WTC11 (cell line): ENCODE results near the gene BRS3. TPM values are rescaled to one million over a fixed set of nuclear protein-coding genes. Genes with fewer than 3 reads are reported as not detected.

Source experiments
- ATAC-seq: fragments of 200-7000 bp; cut with Tn5 transposase; 2 replicates; pipeline ENCODE4 v1.10.0; 2021; ENCODE audit warnings: mild to moderate bottlenecking, moderate library complexity
- CTCF ChIA-PET: fragments of 300-600 bp; sonication (Branson Sonifier 250); formaldehyde crosslinking; loops from one replicate; lab custom pipeline; 2021; ENCODE audit warnings: antibody characterized with exemption; lab: Charles Lee
- POLR2A ChIA-PET: fragments of 350-600 bp; sonication (Branson Sonifier 250); formaldehyde crosslinking; loops from one replicate; lab custom pipeline; 2021; ENCODE audit warnings: antibody characterized with exemption; lab: Charles Lee
- DNase-seq: peaks from one replicate; pipeline ENCODE4 v3.0.0; 2021; ENCODE audit warnings: low spot score
- H3K27ac Mint-ChIP-seq: 2 replicates; pipeline ENCODE4 v1.8.0; 2021; ENCODE audit warnings: mixed read lengths
- H3K27me3 Mint-ChIP-seq: 2 replicates; pipeline ENCODE4 v1.8.0; 2021; ENCODE audit warnings: low read depth, mild to moderate bottlenecking, moderate library complexity, mixed read lengths
- H3K36me3 Mint-ChIP-seq: 2 replicates; pipeline ENCODE4 v1.8.0; 2021; ENCODE audit warnings: mixed read lengths
- H3K4me1 Mint-ChIP-seq: 2 replicates; pipeline ENCODE4 v1.8.0; 2022; ENCODE audit warnings: mixed read lengths
- H3K4me3 Mint-ChIP-seq: 2 replicates; pipeline ENCODE4 v1.8.0; 2021; ENCODE audit warnings: mild to moderate bottlenecking, moderate library complexity, mixed read lengths
- H3K9me3 Mint-ChIP-seq: 2 replicates; pipeline ENCODE4 v1.8.0; 2021; ENCODE audit warnings: mixed read lengths
- CREB1 ChIP-seq: sonication (generic); formaldehyde crosslinking; IDR thresholded peaks from 2 replicates; pipeline ENCODE4 v1.8.0; 2023; ENCODE audit warnings: mild to moderate bottlenecking, missing genetic modification reagents
- ELF4 ChIP-seq: sonication (generic); formaldehyde crosslinking; IDR thresholded peaks from 2 replicates; pipeline ENCODE4 v1.8.1; 2022; ENCODE audit warnings: low read depth, mild to moderate bottlenecking, moderate library complexity, missing genetic modification reagents
- ERG ChIP-seq: fragments of 250-450 bp; sonication (Bioruptor Pico); IDR thresholded peaks from 2 replicates; pipeline ENCODE4 v1.8.0; 2021; ENCODE audit warnings: mild to moderate bottlenecking
- GRHL2 ChIP-seq: fragments of 250-450 bp; sonication (Bioruptor Pico); IDR thresholded peaks from 2 replicates; pipeline ENCODE4 v1.8.0; 2022; ENCODE audit warnings: mild to moderate bottlenecking, moderate library complexity; ENCODE audit not compliant: insufficient replicate concordance, severe bottlenecking
- JAZF1 ChIP-seq: fragments of 250-450 bp; sonication (Bioruptor Pico); IDR thresholded peaks from 2 replicates; pipeline ENCODE4 v1.9.0; 2021; ENCODE audit warnings: moderate library complexity, mild to moderate bottlenecking, inconsistent platforms
- NFATC4 ChIP-seq: fragments of 250-450 bp; sonication (Bioruptor Pico); IDR thresholded peaks from 2 replicates; pipeline ENCODE4 v1.9.0; 2021; ENCODE audit warnings: mild to moderate bottlenecking
- NR3C1 ChIP-seq: sonication (generic); formaldehyde crosslinking; conservative IDR thresholded peaks from 2 replicates; pipeline ENCODE4 v1.8.1; 2023; ENCODE audit warnings: low read depth, mild to moderate bottlenecking, missing genetic modification reagents
- RORB ChIP-seq: fragments of 250-450 bp; sonication (Bioruptor Pico); IDR thresholded peaks from 2 replicates; pipeline ENCODE4 v1.9.0; 2021; ENCODE audit warnings: mild to moderate bottlenecking
- SMAD4 ChIP-seq: sonication (generic); formaldehyde crosslinking; IDR thresholded peaks from 2 replicates; pipeline ENCODE4 v1.8.0; 2022; ENCODE audit warnings: mild to moderate bottlenecking, missing genetic modification reagents
- STAT6 ChIP-seq: sonication (generic); formaldehyde crosslinking; conservative IDR thresholded peaks from 2 replicates; pipeline ENCODE4 v1.8.1; 2023; ENCODE audit warnings: mild to moderate bottlenecking, low read depth, missing genetic modification reagents, moderate library complexity
- ZNF138 ChIP-seq: sonication (generic); formaldehyde crosslinking; conservative IDR thresholded peaks from 2 replicates; pipeline ENCODE4 v1.8.1; 2022; ENCODE audit warnings: mild to moderate bottlenecking, moderate library complexity, missing genetic modification reagents
- ZNF423 ChIP-seq: fragments of 250-450 bp; sonication (Bioruptor Pico); IDR thresholded peaks from 2 replicates; pipeline ENCODE4 v2.1.2; 2022; ENCODE audit warnings: mild to moderate bottlenecking, moderate library complexity
- ZNF532 ChIP-seq: fragments of 250-450 bp; sonication (Bioruptor Pico); IDR thresholded peaks from 2 replicates; pipeline ENCODE4 v1.9.0; 2021; ENCODE audit warnings: mild to moderate bottlenecking, borderline replicate concordance
- total RNA-seq: library from RNA; stranded (reverse); gene quantifications from 3 replicates; pipeline ENCODE4 v1.2.3, GENCODE V29; 2021
- TF ChIP-seq, protein P1 (sequence below): sonication (generic); formaldehyde crosslinking; conservative IDR thresholded peaks from 2 replicates; pipeline ENCODE4 v1.8.1; 2022; ENCODE audit warnings: mild to moderate bottlenecking, missing genetic modification reagents
- TF ChIP-seq, protein P2 (sequence below): fragments of 250-450 bp; sonication (Bioruptor Pico); IDR thresholded peaks from 2 replicates; pipeline ENCODE4 v1.9.0; 2021; ENCODE audit warnings: mild to moderate bottlenecking

The BRS3 gene
- total RNA-seq, 1 experiment from 2014 or later = not detected

- TF ChIP-seq ZNF532 (no peak), CREB1 (CRISPR knock-in tag) (no peak)
- TF ChIP-seq, protein P1, sequence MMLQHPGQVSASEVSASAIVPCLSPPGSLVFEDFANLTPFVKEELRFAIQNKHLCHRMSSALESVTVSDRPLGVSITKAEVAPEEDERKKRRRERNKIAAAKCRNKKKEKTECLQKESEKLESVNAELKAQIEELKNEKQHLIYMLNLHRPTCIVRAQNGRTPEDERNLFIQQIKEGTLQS (CRISPR knock-in tag) = no peak
Measured at GRCh38 chrX:136476501-136476900, 11.2 kb upstream of the BRS3 start (continued).

GRCh38 chrX:136477026-136477425, 10.7 kb upstream of the BRS3 start:
- no peak overlapping the region for H3K4me3 Mint-ChIP-seq
- ATAC-seq = no peak
- H3K27ac Mint-ChIP-seq = no peak overlapping the region
- no peaks in the 10 kb centered on the region for H3K4me1 Mint-ChIP-seq
- TF ChIP-seq ELF4 (CRISPR knock-in tag) = no peak
- TF ChIP-seq NR3C1 (CRISPR knock-in tag) = no peak
- no peak for TF ChIP-seq JAZF1 (CRISPR knock-in tag)
- no peak for TF ChIP-seq GRHL2 (CRISPR knock-in tag)
- TF ChIP-seq RORB (CRISPR knock-in tag) = no peak
- TF ChIP-seq ZNF423 (CRISPR knock-in tag) = no peak
- ChIA-PET CTCF (no interaction called here), POLR2A (no interaction called here)
- no peaks in the 10 kb centered on the region for H3K36me3 Mint-ChIP-seq
- no peak for DNase-seq
- H3K9me3 Mint-ChIP-seq = no peaks in the 10 kb centered on the region
- H3K27me3 Mint-ChIP-seq = peaks cover 2% of the 10 kb centered on the region; the same call in 1 of the 2 replicates

DNA sequence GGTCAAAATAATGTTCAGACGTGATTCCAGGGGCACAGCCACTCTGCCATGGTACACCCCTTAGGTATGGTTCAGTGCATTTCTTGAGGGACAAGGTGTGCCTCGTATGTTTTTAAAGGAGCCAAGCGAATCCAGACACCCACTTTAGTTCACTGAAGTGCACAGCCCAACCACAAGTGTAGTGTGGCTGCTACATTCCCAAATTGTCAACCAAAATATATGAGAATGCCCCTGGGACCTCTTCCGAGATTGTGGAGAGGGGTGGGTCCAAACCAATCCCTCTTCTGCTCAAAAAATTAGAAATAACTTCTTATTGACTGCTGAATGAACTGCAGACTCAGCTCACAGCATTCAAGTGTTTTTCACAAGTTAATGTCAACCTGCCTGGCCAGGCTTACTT, 7.4 kb upstream of the BRS3 start:
- DNase-seq (no peak), ATAC-seq (no peak)
- Mint-ChIP-seq H3K27ac (no peak overlapping the region), H3K27me3 (peaks cover 9% of the 10 kb centered on the region), H3K4me1 (no peaks in the 10 kb centered on the region), H3K4me3 (no peak overlapping the region), H3K36me3 (no peaks in the 10 kb centered on the region), H3K9me3 (no peaks in the 10 kb centered on the region)
- ChIA-PET CTCF (no interaction called here), POLR2A (no interaction called here)
- TF ChIP-seq SMAD4 (no peak), NFATC4 (no peak), ZNF138 (CRISPR knock-in tag) (no peak), ELF4 (CRISPR knock-in tag) (no peak), JAZF1 (CRISPR knock-in tag) (no peak), CREB1 (CRISPR knock-in tag) (no peak), ERG (no peak), STAT6 (CRISPR knock-in tag) (no peak)
- TF ChIP-seq, protein P2, sequence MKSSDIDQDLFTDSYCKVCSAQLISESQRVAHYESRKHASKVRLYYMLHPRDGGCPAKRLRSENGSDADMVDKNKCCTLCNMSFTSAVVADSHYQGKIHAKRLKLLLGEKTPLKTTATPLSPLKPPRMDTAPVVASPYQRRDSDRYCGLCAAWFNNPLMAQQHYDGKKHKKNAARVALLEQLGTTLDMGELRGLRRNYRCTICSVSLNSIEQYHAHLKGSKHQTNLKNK = no peak
